ENCODE data around the gene ZNF668. TPM values are rescaled to one million over a fixed set of nuclear protein-coding genes. Genes with fewer than 3 reads are reported as not detected.

Gene ZNF668
- total and polyA plus RNA-seq, 2 donors (not counting 1 experiment from before 2014, with no cell fraction given) = 5.8 to 12.0 TPM

DNA sequence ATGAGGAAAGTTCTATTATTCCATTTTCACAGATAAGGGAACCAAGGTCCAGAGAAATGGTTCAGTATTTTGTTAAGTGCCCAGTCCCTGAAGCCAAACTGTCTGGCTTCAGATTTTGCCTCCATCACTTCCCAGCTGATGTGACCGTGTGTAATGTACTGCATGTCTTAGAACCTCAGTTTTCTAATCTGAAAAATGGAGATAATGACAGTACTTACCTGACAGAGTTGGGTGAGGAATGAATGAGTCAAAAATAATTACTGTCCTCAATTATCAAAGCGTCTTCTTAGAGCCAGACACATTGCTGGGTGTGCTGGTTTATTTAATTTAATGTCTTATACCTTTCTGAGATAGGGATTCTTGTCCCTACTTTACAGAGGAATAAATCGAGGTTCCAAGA, 6.7 kb downstream of the ZNF668 start:
- no peak for TF ChIP-seq EZH2 (IDR thresholded peaks at IDR 0.05; ENCODE audit: borderline replicate concordance, insufficient read depth, low read depth, low read length, poor library complexity, severe bottlenecking)
- TF ChIP-seq, protein P1, sequence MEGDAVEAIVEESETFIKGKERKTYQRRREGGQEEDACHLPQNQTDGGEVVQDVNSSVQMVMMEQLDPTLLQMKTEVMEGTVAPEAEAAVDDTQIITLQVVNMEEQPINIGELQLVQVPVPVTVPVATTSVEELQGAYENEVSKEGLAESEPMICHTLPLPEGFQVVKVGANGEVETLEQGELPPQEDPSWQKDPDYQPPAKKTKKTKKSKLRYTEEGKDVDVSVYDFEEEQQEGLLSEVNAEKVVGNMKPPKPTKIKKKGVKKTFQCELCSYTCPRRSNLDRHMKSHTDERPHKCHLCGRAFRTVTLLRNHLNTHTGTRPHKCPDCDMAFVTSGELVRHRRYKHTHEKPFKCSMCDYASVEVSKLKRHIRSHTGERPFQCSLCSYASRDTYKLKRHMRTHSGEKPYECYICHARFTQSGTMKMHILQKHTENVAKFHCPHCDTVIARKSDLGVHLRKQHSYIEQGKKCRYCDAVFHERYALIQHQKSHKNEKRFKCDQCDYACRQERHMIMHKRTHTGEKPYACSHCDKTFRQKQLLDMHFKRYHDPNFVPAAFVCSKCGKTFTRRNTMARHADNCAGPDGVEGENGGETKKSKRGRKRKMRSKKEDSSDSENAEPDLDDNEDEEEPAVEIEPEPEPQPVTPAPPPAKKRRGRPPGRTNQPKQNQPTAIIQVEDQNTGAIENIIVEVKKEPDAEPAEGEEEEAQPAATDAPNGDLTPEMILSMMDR (IDR thresholded peaks at IDR 0.05) = no peak
- ChIA-PET CTCF (no interaction called here), POLR2A (no interaction called here)
- Histone ChIP-seq H3K36me3 (replicated peaks in 1 of 2; ENCODE audit: control extremely low read depth in 1 of 2, control insufficient read depth in 1 of 2, extremely low read depth in 1 of 2, insufficient read depth in 2 of 2, low read length in 1 of 2) (peaks cover 0 to 5% of the 10 kb centered on the region in 2 experiments), H3K4me1 (ENCODE audit: control insufficient read depth in 2 of 2, insufficient read depth in 2 of 2, low read length in 2 of 2) (peaks cover 5% of the 10 kb centered on the region in 2 donors), H3K9me3 (ENCODE audit: control extremely low read depth in 1 of 3, control insufficient read depth in 2 of 3, insufficient read depth in 1 of 3, low read length in 2 of 3) (no peaks in the 10 kb centered on the region), H2AFZ (ENCODE audit: insufficient read depth, low read depth, low read length, poor library complexity, severe bottlenecking) (no peak overlapping the region), H3K79me2 (ENCODE audit: control insufficient read depth, insufficient read depth, low read length) (peaks cover 6% of the 10 kb centered on the region), H4K20me1 (ENCODE audit: control insufficient read depth, insufficient read depth, low read length, poor library complexity, severe bottlenecking) (no peaks in the 10 kb centered on the region), H3K9ac (ENCODE audit: low read length) (no peak overlapping the region), H3K4me3 (ENCODE audit: control extremely low read depth in 1 of 5, extremely low read depth in 1 of 5, insufficient read depth in 1 of 5, low read depth in 2 of 5, low read length in 4 of 5) (no peak overlapping the region), H3K27me3 (replicated peaks in 1 of 4; ENCODE audit: control extremely low read depth in 1 of 4, control insufficient read depth in 3 of 4, insufficient read depth in 4 of 4, low read length in 3 of 4) (no peaks in the 10 kb centered on the region), H3K27ac (ENCODE audit: low read length in 2 of 2) (no peak overlapping the region), H3K4me2 (replicated peaks; ENCODE audit: low read depth, low read length, poor library complexity, severe bottlenecking) (no peak overlapping the region)
- intact Hi-C loops (cut with micrococcal nuclease) = no loop called here
- WGBS (ENCODE audit: insufficient coverage) = 67% methylated on average over 1 of the region's 3 CpGs
- DNase-seq (no peak), ATAC-seq (ENCODE audit: low read depth) (no peak)
- Mint-ChIP-seq H3K27ac (no peak overlapping the region), H3K4me1 (peaks cover 20% of the 10 kb centered on the region), H3K4me3 (no peak overlapping the region), H3K9me3 (ENCODE audit: insufficient read depth) (no peaks in the 10 kb centered on the region), H3K27me3 (no peaks in the 10 kb centered on the region)

DNA sequence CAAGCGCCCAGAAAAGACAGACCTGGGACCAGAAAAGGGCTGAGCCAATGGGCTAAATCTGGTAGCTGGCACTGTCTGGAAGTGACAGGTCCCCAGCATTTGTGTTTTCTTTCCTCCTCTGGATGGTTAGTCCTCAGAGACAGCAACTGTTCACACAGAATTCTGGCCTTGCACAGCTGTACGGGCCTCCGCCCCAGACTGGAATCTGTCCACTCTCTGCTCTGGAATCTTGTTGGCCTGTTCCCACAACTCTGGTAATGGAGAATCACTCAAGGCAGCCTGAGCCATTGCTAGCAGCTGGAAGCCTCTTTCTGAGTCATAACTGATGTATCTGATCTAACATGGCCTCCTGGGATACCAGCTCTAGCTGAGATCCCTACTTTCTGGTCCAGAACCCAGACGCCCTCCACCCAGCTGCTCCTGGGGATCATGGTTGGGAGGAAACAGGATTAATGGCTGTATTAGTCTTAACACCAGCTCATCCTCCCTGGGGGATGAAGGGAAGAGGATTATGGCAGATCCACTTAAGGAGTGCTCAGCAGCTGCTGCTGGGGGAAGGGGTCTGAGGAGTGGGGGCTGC, 9.1 kb downstream of the ZNF668 start:
- ChIA-PET POLR2A (no interaction called here), CTCF (no interaction called here)
- Mint-ChIP-seq H3K27ac (no peak overlapping the region), H3K4me3 (no peak overlapping the region), H3K9me3 (ENCODE audit: insufficient read depth) (no peaks in the 10 kb centered on the region), H3K27me3 (no peaks in the 10 kb centered on the region), H3K4me1 (peaks cover 12% of the 10 kb centered on the region)
- ATAC-seq (ENCODE audit: low read depth) (no peak), DNase-seq (no peak)
- Histone ChIP-seq H3K4me2 (replicated peaks; ENCODE audit: low read depth, low read length, poor library complexity, severe bottlenecking) (no peak overlapping the region), H3K36me3 (replicated peaks in 1 of 2; ENCODE audit: control extremely low read depth in 1 of 2, control insufficient read depth in 1 of 2, extremely low read depth in 1 of 2, insufficient read depth in 2 of 2, low read length in 1 of 2) (peaks cover 0 to 20% of the 10 kb centered on the region in 2 experiments), H4K20me1 (ENCODE audit: control insufficient read depth, insufficient read depth, low read length, poor library complexity, severe bottlenecking) (no peaks in the 10 kb centered on the region), H3K4me3 (ENCODE audit: control extremely low read depth in 1 of 5, extremely low read depth in 1 of 5, insufficient read depth in 1 of 5, low read depth in 2 of 5, low read length in 4 of 5) (no peak overlapping the region), H3K27ac (ENCODE audit: low read length in 2 of 2) (no peak overlapping the region), H3K9me3 (ENCODE audit: control extremely low read depth in 1 of 3, control insufficient read depth in 2 of 3, insufficient read depth in 1 of 3, low read length in 2 of 3) (no peaks in the 10 kb centered on the region), H3K79me2 (ENCODE audit: control insufficient read depth, insufficient read depth, low read length) (no peaks in the 10 kb centered on the region), H2AFZ (ENCODE audit: insufficient read depth, low read depth, low read length, poor library complexity, severe bottlenecking) (no peak overlapping the region), H3K4me1 (ENCODE audit: control insufficient read depth in 2 of 2, insufficient read depth in 2 of 2, low read length in 2 of 2) (no peaks in the 10 kb centered on the region), H3K27me3 (replicated peaks in 1 of 4; ENCODE audit: control extremely low read depth in 1 of 4, control insufficient read depth in 3 of 4, insufficient read depth in 4 of 4, low read length in 3 of 4) (no peaks in the 10 kb centered on the region), H3K9ac (ENCODE audit: low read length) (no peak overlapping the region)
- TF ChIP-seq, protein P1 (IDR thresholded peaks at IDR 0.05) = no peak
- no peak for TF ChIP-seq EZH2 (IDR thresholded peaks at IDR 0.05; ENCODE audit: borderline replicate concordance, insufficient read depth, low read depth, low read length, poor library complexity, severe bottlenecking)
- intact Hi-C loops (cut with micrococcal nuclease) = no loop called here
- 96% methylated on average over 4 of the region's 4 CpGs for WGBS (ENCODE audit: insufficient coverage)
